GM18907 (cell line): ENCODE results near the gene PDCD4.

Source experiments
- ATAC-seq: cut with Tn5 transposase; IDR thresholded peaks from one replicate; pipeline ENCODE4 v1.9.1; 2021; ENCODE audit warnings: mild to moderate bottlenecking, moderate library complexity; ENCODE audit not compliant: unreplicated experiment

The PDCD4 gene

DNA sequence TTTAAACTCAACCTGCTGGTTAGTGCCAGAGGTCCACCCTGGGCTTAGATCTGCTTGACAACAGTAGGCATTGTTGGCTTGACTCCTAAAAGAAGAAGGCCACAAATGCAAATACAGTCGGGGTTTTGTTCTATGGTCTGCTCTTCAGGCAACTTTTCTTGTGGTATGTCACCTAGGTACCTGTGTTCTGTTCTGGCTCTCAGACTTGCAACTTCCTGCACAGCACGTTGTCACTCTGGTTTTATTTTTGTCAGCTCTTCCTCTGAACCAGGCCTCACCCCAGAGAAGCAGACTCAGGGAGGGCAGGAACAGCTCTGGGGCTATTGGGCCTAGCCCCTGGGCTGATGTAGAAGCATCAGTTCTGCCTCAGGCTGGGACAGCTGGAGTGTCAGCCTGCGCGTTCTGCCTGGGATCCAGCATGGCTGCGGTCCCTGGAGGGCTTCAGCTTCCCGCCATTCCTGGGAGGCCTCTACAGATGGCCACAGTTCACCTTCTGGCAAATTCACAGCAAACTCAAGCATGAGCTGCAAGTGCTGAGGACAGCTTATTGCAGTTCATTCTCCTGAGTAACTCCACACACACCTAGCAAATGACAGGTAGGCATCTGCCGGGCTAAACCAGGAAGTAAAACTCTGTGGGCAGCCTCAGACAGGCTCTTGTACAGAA, 11.0 kb upstream of the PDCD4 start:
- peak; percentile 54 for ATAC-seq

DNA sequence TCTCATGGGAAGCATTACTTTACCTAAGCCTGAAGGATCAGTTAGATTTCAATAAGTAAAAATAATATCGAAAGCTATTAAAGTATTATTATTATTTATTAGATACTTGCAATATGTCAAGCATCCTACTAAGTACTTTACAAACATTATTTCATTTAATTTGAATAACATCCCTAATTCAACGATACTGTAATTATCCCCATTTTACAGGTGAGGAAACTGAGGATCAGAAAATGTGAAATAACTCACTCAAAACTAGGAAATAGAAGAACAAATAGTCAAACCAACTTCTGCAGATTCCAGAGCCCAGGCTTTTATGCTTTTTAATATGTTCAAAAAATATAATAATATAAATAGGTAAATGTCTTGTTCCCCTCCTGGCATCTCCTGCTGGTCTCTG, 10.3 kb upstream of the PDCD4 start:
- no peak for ATAC-seq

DNA sequence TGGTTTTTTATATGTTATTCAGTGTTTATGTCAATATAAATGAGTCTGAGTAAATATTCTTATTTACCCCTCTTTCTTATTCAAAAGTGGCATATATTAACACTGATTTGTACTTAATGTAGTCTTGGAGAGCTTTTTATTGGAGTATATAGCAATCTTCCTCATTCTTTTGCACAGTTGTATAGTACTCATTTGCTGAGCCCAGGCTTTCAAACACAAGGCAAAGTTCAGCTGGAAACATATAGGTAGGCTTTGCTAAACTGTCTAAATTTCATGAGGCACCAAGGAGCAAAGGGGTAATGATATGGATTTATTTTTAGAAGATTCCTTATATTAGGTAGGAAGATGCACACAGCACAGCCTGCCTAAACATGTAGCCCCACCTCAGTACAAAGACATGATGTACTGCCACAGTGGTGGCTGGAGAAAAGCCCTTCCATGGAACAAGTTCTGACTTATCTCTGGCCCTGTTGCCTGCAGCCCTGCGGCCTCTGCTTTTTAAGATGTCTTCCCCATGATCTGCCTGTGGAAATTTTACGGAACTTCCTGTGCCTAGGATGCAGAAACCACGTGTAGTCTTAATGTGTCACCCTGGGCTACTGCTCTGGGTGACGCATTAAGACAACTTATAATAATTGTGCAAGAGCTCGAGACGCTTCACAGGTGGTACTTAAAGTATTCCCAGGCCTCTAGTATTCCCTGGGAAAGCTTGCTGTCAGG, 9.6 kb upstream of the PDCD4 start:
- no peak for ATAC-seq

DNA sequence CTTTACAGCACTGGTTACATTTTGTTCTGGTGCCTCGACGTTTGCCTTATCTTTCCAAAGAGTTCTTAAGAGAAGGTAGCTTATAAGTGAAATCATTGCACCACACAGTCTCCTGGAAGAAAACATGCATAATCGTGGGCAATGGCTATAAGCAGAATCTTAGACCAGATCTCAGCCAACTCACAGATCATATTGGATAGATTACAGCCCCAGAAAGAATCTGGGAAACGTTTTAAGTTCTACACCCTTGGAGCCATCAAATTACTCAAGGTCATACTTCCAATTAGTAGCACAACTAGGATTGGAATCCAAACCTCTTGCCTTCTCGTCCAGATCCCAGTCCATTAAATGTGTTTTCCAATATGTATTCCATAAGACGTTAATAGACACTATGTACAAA, 8.8 kb upstream of the PDCD4 start:
- no peak for ATAC-seq

DNA sequence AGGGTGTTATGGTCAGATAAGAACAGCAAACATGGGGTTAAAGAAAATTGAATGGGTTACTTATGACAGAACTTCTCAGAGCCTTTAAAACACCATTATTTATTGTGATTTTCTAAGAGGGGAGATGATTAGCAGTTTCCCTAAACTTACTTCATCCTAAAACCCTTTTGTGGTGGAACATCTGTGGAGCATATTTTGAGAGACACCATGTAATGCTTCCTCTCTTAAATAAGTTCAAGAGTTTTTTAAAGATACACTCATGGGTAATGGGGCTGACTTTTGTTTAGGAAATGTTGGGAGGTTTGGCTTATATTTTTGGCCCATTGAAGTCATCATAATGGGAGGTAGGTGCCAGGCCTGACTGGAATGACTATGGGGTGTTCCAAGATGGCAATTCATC, 8.4 kb upstream of the PDCD4 start:
- no peak for ATAC-seq

DNA sequence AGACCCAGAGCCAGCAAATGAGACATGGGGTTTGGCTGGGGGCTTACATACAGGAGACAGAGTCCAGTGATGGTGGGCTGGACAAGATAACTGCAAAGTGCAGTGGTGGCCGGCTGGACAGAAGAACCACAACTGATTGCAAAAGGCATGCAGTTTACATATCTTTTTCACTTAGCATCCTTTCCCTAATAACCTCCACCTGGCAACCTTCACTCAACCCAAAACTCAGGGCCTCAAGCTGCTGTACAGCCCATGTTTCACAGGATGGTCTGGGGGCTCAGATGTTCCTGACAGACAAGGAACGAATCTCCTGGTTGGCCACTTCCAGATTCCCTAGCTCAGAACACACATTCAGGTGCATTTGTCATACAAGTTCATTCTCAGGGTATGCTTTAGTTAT, 7.8 kb upstream of the PDCD4 start:
- ATAC-seq: no peak

DNA sequence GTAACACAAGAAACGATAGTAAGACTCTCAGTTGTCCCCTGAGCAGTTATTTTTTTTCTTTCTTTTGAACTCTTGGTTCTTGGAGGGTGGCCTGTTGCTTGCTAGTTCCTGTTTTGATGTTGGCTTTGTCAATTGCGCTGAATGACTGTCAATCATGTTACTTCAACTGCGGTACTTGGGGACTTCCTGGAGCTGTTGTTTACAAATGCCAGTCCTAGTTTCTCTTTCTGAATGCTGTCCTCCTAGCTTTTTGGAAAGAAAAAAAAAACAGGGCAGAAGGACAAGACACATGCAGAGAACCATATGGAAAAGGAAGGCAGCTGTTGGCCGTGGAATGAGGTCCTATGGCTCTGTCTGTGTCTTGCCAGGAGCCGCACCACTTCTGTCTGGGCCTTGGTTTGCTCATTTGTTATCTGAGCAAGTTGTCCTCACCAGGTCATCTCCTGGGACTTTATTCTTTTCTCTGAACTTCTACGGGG, 7.0 kb upstream of the PDCD4 start:
- ATAC-seq: peak; percentile 71

DNA sequence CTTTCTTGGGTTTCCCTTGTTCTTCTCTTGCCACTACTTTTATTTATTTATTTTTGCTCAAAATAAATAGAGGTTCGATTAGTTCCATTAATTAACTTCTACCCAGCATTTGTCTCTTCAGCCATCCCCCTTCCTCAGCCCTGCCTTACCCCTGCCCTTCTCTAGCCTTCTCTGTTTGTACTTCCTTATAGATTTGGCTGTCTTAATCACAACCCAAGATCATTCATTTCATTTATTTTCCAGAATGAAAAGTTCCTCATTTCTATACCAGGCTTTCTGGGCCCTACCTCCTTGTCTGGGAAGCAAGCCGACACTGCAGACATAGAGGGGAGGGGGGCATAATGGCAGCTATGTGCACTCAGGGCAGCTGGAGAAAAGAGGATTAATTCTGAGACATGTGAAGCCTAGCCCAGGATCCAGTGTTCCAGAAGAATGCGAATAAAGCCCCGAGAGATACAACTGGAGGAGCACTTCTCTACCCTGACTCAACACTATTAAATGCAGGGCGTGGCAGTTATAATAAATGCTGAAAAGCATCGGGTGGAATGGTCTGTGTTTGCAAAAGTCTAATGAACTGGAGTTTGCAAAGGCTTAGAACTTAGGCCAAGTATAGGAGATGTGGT, 6.4 kb upstream of the PDCD4 start:
- no peak for ATAC-seq

DNA sequence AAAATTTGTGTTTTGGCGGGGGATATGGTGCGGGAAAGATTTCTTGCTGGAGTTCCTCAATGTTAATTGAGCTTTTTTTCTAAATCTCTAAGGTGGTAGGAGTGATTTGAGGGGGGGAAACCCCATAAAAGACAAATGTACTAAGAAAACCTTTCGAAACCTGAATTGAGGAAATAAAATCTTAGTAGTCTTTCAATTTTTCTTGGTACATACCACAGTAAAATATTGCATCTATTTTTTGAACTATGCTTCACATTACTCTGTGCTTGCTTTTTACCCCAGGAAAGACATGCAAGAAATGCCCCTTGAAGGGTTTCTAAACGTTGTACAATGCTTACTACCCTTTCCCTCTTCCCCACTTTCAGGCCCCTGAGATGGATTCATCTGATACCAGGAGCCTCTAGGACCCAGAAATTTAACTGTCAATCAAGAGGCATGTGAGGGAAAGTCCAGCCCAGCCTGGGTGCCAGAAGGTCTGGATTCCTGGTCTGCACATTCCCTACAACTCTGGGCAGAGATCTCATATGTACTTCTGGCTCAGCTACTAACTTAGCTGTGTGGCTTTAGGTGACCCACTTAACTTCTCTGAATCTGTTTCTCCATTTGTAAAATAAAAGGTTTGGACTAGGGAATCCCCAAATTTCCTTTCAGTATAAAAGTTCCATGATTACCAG, 5.8 kb upstream of the PDCD4 start:
- ATAC-seq: peak; percentile 20

DNA sequence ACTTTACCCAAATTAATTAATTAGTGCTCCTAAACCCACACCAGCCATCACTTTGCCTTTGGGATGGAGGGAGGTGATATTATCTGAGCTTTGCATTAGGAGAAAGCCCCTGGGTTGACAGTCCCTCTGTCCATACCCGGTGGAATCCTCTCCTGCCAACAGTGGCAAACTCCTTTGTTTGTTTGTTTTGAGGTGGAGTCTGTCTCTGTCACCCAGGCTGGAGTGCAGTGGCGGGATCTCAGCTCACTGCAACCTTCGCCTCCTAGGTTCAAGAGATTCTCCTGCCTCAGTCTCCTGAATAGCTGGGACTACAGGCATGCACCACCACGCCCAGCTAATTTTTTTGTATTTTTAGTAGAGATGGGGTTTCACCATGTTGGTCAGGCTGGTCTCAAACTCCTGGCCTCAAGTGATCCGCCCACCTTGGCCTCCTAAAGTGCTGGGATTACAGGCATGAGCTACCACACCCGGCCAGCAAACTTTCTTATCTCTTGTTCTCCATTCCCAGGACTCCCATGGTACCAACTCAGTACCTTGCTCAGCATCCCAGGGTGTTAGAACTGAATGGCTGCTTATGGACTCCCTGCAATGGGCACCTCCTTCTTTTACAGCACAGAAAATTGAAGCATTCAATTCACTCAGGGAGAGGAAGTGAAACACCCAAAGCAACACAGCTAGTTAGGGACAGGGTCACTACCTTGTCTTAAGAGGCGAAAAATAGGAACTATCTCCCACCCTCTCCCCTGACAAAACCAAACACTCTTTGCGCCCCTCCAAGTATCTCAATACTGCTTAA, 4.5 kb upstream of the PDCD4 start:
- ATAC-seq: peak; percentile 35

DNA sequence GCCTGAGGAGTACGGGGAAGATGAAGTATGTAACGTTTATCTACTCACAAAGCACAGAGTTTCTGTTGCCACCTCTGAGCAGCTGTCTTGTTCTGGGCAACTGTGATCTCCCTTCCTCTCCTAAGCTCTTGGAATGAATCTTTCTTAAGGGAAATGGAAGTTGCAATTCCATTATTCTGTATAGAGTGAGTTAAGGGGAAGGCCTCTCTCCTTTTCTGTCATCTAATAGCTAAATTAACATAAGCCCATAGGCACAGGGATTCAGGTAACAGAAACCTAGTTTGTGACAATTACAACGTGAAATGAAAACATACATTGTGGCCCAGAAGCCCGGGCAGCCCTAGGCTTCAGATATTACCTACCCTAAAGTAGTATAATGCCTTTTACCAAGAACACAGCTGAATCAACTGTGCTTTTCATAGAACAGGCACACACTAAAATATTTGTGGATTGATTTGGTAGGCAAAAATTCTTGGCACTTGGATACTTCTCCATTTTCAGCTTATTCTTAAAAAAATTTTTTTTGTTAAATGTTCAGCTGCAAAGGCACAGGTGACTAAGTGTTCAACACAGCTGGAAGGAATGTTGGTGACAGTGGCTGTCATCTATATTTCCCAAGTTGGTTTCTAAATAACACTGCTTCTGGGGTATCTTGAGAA, 3.8 kb upstream of the PDCD4 start:
- ATAC-seq: no peak

DNA sequence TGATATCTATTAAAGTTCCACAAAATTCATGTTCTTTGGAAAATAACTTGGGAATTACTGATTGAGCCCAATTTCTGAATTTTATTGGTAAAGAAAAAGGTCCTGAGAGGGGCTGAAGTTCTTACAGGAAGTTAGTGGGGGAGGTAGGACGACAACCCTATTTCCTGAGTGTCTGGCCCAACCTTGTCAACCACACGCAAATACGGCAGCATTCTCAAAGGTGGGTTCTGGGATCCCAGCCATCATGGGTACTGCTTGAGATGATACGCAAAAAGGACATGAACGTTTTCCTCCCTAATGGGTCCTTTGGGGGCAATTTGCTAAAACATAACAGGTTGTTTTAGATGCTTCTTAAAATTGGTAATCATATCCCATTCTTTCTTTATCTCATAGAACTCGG, 2.7 kb upstream of the PDCD4 start:
- ATAC-seq: no peak

DNA sequence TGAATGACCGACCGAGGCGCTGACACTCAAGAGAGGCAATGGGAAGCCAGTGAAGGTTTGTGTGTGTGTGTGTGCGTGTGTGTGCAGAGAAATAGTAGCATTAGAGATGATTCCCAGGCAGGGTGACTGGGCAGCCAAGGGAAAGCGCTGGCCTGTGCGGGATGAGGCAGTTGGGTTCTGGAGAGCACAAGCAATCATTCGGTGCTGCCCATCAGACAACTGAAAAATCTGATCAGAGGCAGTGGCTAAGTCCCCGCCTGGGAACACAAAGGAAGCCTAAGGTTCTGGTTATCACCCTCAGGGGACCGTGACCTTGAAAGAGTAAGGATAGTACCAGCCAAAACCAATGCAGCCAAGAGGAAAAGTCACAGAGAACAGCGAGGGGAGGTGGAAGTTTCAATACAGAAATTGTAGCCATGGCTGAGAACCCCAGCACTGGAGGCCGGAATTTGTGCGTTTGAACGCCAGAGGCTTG, 868 bp upstream of the PDCD4 start:
- ATAC-seq: no peak

DNA sequence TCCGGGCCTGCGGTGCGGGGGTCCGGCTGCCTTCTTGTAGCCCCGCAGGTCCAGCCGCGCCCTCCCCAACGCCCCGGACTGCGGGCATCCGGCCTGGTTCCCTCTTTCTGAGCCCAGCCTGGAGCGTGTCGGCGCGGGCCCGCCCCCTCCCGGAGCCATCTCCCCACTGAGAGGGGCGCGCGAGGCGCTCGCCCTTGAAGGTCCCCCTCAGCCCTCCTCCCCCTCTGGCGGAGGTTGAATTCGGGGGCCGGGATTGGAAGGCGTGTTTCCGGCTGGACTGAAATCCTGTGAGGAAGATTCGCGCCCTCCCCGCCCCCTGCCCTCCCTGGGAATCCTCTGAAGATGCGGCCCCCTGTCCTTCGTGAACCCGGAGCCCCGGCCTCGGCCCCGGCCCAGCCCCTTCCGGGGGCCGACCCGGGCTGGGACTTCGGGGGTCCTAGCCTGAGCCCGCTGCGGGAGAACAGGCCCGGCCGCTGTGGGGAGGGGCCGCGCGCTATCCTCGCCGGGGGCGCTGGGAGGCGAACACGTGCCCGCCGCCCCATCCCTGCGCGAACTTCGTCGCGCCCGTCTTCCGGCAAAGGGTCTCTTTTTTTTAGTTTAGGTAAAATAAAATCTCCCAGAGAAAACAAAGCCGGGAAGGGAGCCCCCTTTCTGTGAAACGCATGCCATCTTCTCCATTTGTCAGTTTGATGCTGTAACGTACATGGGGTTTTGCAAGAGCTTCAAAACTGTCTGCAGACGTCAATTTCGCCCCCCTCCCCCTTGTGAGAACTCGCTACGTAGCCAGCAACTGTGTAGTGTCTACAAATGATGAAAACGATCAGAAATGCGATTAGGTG, 636 bp downstream of the PDCD4 start:
- ATAC-seq: peak; percentile 55

DNA sequence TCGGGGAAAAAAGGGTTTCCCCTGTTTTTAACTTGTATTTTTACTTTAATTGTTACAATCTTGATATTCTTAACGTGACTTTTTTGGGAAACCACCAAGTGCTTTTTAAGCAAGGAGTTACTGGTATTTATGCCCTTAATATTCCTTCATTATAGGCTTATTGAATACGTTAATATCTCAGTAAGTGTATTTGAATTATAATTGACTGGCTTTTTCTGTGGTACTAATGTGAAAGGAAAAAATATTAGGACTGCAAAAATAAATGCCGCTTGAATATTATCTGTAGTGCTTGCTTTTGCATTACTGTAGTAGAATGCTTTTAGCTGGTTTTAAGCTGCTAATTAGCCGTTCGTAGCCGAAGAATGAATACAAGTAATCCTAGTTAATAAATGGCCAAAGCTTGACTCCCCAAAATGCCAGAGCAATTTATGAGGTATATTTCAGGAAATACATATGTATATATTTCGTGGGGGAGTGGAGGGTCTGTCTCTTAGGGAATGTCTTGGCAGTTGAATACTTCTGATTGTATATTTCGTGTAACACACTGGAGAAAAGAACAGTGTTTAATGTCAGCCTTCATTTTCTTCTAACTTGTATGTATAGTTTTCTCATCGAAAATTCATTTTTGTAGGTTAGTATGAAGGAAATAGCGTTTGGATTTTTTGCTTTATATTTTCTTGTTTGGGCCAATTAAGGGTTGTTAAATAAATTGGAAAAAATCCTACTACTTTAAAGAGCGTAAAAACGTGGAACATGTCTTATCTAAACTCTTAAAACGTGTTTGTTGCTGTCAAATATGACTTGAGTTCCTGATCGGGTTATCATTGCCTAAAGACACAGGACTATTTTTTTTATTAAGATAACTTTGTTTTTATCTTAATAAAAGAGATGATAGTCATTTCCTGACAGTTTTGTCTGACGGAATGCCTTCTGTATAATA, 1.5 kb downstream of the PDCD4 start:
- no peak for ATAC-seq

DNA sequence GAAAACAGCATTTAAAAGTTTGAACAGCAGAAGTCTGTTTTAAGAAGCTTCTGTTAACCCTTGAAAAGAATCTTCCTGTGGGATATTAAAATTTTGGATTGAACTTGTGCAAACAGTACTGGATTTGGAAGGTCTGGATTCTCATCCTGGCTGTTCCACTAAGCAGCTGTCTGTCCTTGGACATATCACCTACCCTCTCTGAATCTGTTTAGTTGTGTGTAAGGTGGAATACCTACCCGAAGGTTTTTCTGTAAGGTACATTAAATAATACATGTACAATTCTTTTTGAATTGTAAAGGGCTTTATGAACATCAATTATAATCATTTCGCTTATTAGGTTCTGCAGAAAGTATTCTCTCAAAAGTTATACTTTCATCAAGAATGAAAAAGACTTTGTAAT, 2.2 kb downstream of the PDCD4 start:
- no peak for ATAC-seq

DNA sequence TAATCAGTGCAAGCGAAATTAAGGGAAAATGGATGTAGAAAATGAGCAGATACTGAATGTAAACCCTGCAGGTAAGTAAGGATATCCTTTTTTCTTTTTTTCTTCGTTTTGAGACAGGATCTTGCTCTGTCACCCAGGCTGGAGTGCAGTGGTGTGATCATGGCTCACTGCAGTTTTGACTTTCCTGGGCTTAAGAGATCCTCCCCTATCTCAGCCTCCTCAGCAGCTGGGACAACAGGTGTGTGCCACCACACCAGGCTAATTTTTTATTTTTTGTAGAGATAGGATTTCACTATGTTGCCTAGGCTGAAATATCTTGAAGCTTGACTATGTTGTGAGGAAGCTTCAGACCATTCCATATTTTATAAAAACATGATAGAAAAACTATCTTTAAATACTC, 4.3 kb downstream of the PDCD4 start:
- ATAC-seq: no peak

DNA sequence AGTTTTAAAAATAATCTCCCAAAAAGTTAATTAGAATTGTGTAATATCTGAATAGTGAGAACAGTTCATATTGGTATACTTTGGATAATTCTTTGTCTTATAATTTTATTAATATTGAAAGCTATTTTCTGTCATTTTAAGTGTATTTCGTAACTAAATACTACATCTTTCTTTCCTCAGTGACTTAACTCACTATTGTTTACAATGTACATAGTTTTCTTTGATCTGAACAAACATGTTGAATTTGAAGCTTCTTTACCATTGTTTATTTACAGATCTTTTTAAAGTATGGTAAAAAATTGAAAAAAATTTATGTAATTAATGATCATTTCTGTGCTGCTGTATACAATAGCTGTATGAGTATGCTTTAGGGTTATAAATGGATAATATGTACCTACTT, 5.1 kb downstream of the PDCD4 start:
- ATAC-seq: no peak
